SK-N-SH (cell line): ENCODE results near the gene SNX24. TPM values are rescaled to one million over a fixed set of nuclear protein-coding genes. Genes with fewer than 3 reads are reported as not detected.

Experiments
- CTCF ChIA-PET: fragments of 300-600, 350-600 bp; formaldehyde crosslinking; extraction: SDS; loops from one replicate; lab custom pipeline; 2021; lab: Yijun Ruan, JAX
- POLR2A ChIA-PET: fragments of 350-600 bp; sonication (Branson Sonifier 250); formaldehyde crosslinking; extraction: SDS; loops from one replicate; lab custom pipeline; 2020; ENCODE audit warnings: antibody characterized with exemption, inconsistent platforms; lab: Yijun Ruan, JAX
- DNase-seq: peaks from one replicate; pipeline ENCODE4 v3.0.0; 2012
- H2AFZ ChIP-seq: fragments of 200-600 bp; sonication (generic); 2 replicates; pipeline ENCODE4 v1.8.1; 2016; ENCODE audit warnings: antibody characterized with exemption, mild to moderate bottlenecking, low read depth
- H3F3A ChIP-seq: fragments of 200-600 bp; sonication (generic); replicated peaks from 2 replicates; pipeline ENCODE3; 2016; ENCODE audit warnings: antibody characterized with exemption, mild to moderate bottlenecking; ENCODE audit not compliant: insufficient read depth
- H3K27ac ChIP-seq, 2 experiments: fragments of 200-500 bp in 1 of 2; fragments of 200-600 bp in 1 of 2; sonication (Bioruptor generic) in 1 of 2; sonication (generic), shearing (Covaris generic) in 1 of 2; 2 replicates each; pipeline versions ENCODE4 v1.5.1 to v1.6.1; 2014 to 2016; ENCODE audit warnings: low read depth in 2 of 2, inconsistent platforms in 1 of 2, low read length in 1 of 2, mild to moderate bottlenecking in 1 of 2, mixed read lengths in 1 of 2
- H3K27me3 ChIP-seq: fragments of 200-600 bp; sonication (generic), shearing (Covaris generic); 2 replicates; pipeline ENCODE4 v1.6.1; 2016; ENCODE audit warnings: mixed run types; ENCODE audit not compliant: insufficient read depth
- H3K36me3 ChIP-seq, 2 experiments: fragments of 200-500 bp in 1 of 2; fragments of 200-600 bp in 1 of 2; sonication (Bioruptor generic) in 1 of 2; sonication (generic) in 1 of 2; replicated peaks in 1 of 2; 2 replicates each; pipeline versions ENCODE3 to v1.5.1; 2014 to 2016; ENCODE audit warnings: low read length in 1 of 2, mild to moderate bottlenecking in 1 of 2; ENCODE audit not compliant: insufficient read depth in 2 of 2, control insufficient read depth in 1 of 2
- H3K4me1 ChIP-seq, 2 experiments: fragments of 200-500 bp in 1 of 2; fragments of 200-600 bp in 1 of 2; sonication (Bioruptor generic) in 1 of 2; sonication (generic), shearing (Covaris generic) in 1 of 2; 2 replicates each; pipeline versions ENCODE4 v1.5.1 to v1.6.1; 2014 to 2016; ENCODE audit warnings: low read depth in 1 of 2, low read length in 1 of 2, mixed run types in 1 of 2; ENCODE audit not compliant: insufficient read depth in 2 of 2, control insufficient read depth in 1 of 2
- H3K4me2 ChIP-seq: fragments of 200-600 bp; sonication (generic), shearing (Covaris generic); 2 replicates; pipeline ENCODE4 v1.6.1; 2017; ENCODE audit warnings: mixed run types
- H3K4me3 ChIP-seq, 2 experiments: fragments of 200-500 bp in 1 of 2; fragments of 200-600 bp in 1 of 2; sonication (Bioruptor generic) in 1 of 2; sonication (generic), shearing (Covaris generic) in 1 of 2; 2 replicates each; pipeline versions ENCODE4 v1.5.1 to v1.8.1; 2014 to 2016; ENCODE audit warnings: low read depth in 2 of 2, inconsistent platforms in 1 of 2, low read length in 1 of 2, mild to moderate bottlenecking in 1 of 2, mixed read lengths in 1 of 2, moderate library complexity in 1 of 2
- H3K79me2 ChIP-seq: fragments of 200-600 bp; sonication (generic); 2 replicates; pipeline ENCODE4 v1.8.1; 2017; ENCODE audit warnings: mild to moderate bottlenecking; ENCODE audit not compliant: insufficient read depth
- H3K9ac ChIP-seq: fragments of 200-600 bp; sonication (generic); 2 replicates; pipeline ENCODE4 v1.6.1; 2017; ENCODE audit warnings: mixed run types
- H3K9me2 ChIP-seq: fragments of 200-600 bp; sonication (generic); 2 replicates; pipeline ENCODE4 v1.6.1; 2017; ENCODE audit warnings: mixed run types
- H3K9me3 ChIP-seq: fragments of 200-600 bp; sonication (generic); 2 replicates; pipeline ENCODE4 v1.6.1; 2017; ENCODE audit warnings: mixed run types, mild to moderate bottlenecking, moderate library complexity
- H4K20me1 ChIP-seq: fragments of 200-600 bp; sonication (generic); 2 replicates; pipeline ENCODE4 v1.6.1; 2017; ENCODE audit warnings: mild to moderate bottlenecking, mixed run types; ENCODE audit not compliant: insufficient read depth
- EP300 ChIP-seq, 2 experiments: IDR thresholded peaks; 2 replicates each; pipeline versions ENCODE4 v1.4.0 to v1.6.1; 2012; ENCODE audit warnings: borderline replicate concordance in 1 of 2, low read depth in 1 of 2, low read length in 1 of 2
- EZH2phosphoT487 ChIP-seq: fragments of 200-600 bp; sonication (generic); IDR thresholded peaks from 2 replicates; pipeline ENCODE4 v1.6.1; 2017; ENCODE audit warnings: low read depth, mixed run types, mild to moderate bottlenecking, antibody characterized with exemption, moderate library complexity, borderline replicate concordance
- GABPA ChIP-seq: IDR thresholded peaks from 2 replicates; pipeline ENCODE4 v1.4.0; 2012; ENCODE audit warnings: low read depth, mild to moderate bottlenecking
- GATA2 ChIP-seq: sonication (generic); formaldehyde crosslinking; IDR thresholded peaks from 2 replicates; pipeline ENCODE4 v1.5.0; 2020; ENCODE audit warnings: mild to moderate bottlenecking, missing genetic modification reagents
- POLR2AphosphoS5 ChIP-seq: IDR thresholded peaks from 2 replicates; pipeline ENCODE4 v1.6.1; 2012; ENCODE audit warnings: low read depth, low read length
- RAD21 ChIP-seq: IDR thresholded peaks from 2 replicates; pipeline ENCODE4 v1.6.1; 2012; ENCODE audit warnings: mild to moderate bottlenecking, low read length
- RCOR1 ChIP-seq: fragments of 150-350 bp; IDR thresholded peaks from 2 replicates; pipeline ENCODE4 v1.6.1; 2017; ENCODE audit warnings: antibody characterized with exemption, low read length
- RXRA ChIP-seq: IDR thresholded peaks from 2 replicates; pipeline ENCODE4 v1.4.0; 2012; ENCODE audit warnings: low read depth, mild to moderate bottlenecking, borderline replicate concordance
- SIN3A ChIP-seq: IDR thresholded peaks from 2 replicates; pipeline ENCODE4 v1.6.1; 2012; ENCODE audit warnings: low read depth, mild to moderate bottlenecking, low read length, moderate library complexity, borderline replicate concordance
- SMC3 ChIP-seq: IDR thresholded peaks from 2 replicates; pipeline ENCODE4 v1.6.1; 2012; ENCODE audit warnings: low read depth, low read length, improper control_type of control experiment
- ZBTB33 ChIP-seq: IDR thresholded peaks from 2 replicates; pipeline ENCODE4 v1.4.0; 2012; ENCODE audit warnings: low read depth, borderline replicate concordance
- WGBS: methylation state at CpG from one replicate; pipeline ENCODE4 v1.1.6; 2017; ENCODE audit warnings: low lambda C conversion rate; 5-methylcytosine and 5-hydroxymethylcytosine counted together
- polyA plus RNA-seq, 3 experiments: library from polyadenylated mRNA; depleted of rRNA; stranded (reverse); fragments of >200 nt; gene quantifications; 2 replicates each; pipeline ENCODE4 v1.2.3, GENCODE V29; 2012
- TF ChIP-seq, protein P1 (sequence below): fragments of 150-350 bp; IDR thresholded peaks from 2 replicates; pipeline ENCODE4 v1.6.1; 2016; ENCODE audit warnings: mild to moderate bottlenecking, low read depth, low read length
- TF ChIP-seq, protein P2 (sequence below): fragments of 150-350 bp; IDR thresholded peaks from 2 replicates; pipeline ENCODE4 v1.6.1; 2017; ENCODE audit warnings: antibody characterized with exemption, low read length, low read depth, borderline replicate concordance

The SNX24 gene
- polyA plus RNA-seq, 1 of the 3 experiments (the other 2 are of a cell fraction): 8.2 TPM

- WGBS: 97% methylated on average over 6 of the region's 6 CpGs
- Histone ChIP-seq H3K27ac (peak overlapping the region in 1 of 2 experiments; percentile 79; a peak in 1 of 4 replicates), H3K4me2 (no peak overlapping the region), H3K79me2 (peaks cover 7% of the 10 kb centered on the region; the same call in 1 of the 2 replicates), H3K36me3 (no peaks in the 10 kb centered on the region), H3K4me1 (peaks cover 4 to 11% of the 10 kb centered on the region in 2 experiments; a peak in 3 of 4 replicates), H3K9ac (no peak overlapping the region), H3K9me3 (no peaks in the 10 kb centered on the region), H3K4me3 (no peak overlapping the region), H3K9me2 (no peaks in the 10 kb centered on the region), H2AFZ (no peak overlapping the region), H3K27me3 (no peaks in the 10 kb centered on the region), H4K20me1 (no peaks in the 10 kb centered on the region), H3F3A (peaks cover 21% of the 10 kb centered on the region)
- ChIA-PET CTCF (no interaction called here), POLR2A (no interaction called here)
- TF ChIP-seq SMC3 (no peak), GABPA (no peak), RXRA (no peak), RAD21 (no peak), POLR2AphosphoS5 (no peak), EP300 (IDR thresholded peaks at IDR 0.05; ENCODE audit: borderline replicate concordance in 1 of 2, low read depth in 1 of 2, low read length in 1 of 2) (no peak), SIN3A (no peak), GATA2 (CRISPR knock-in tag) (no peak), ZBTB33 (no peak), RCOR1 (no peak)
- TF ChIP-seq, protein P1, sequence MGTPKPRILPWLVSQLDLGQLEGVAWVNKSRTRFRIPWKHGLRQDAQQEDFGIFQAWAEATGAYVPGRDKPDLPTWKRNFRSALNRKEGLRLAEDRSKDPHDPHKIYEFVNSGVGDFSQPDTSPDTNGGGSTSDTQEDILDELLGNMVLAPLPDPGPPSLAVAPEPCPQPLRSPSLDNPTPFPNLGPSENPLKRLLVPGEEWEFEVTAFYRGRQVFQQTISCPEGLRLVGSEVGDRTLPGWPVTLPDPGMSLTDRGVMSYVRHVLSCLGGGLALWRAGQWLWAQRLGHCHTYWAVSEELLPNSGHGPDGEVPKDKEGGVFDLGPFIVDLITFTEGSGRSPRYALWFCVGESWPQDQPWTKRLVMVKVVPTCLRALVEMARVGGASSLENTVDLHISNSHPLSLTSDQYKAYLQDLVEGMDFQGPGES: no peak
- DNase-seq: no peak
These were observed 62.7 kb downstream of the SNX24 start for GRCh38 chr5:122908108-122908507.

DNA sequence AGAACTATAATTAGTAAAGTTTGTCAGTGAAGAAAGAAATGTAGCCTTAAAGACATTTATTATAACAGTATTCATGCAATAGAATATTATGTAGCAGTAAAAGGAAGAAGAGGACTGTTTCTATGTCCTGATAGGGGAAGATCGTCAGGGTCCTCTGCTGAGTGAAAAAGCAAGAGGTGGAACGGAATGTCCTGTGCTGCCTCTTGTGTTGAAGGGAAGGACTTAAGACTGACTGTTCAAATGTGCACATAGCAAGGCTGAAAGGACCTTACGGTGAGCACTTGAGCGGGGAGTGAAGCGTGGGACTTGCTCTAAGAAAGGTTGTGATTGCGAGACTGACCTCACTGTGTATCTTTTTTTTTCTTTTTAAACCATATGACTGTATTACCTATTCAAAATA is 63.2 kb downstream of the SNX24 start:
- no peak for DNase-seq
- Histone ChIP-seq H3K9ac (no peak overlapping the region), H4K20me1 (no peaks in the 10 kb centered on the region), H3F3A (peaks cover 21% of the 10 kb centered on the region), H3K9me2 (no peaks in the 10 kb centered on the region), H3K9me3 (no peaks in the 10 kb centered on the region), H3K27me3 (no peaks in the 10 kb centered on the region), H3K4me1 (peaks cover 4 to 11% of the 10 kb centered on the region in 2 experiments; a peak in 3 of 4 replicates), H2AFZ (no peak overlapping the region), H3K4me3 (no peak overlapping the region), H3K79me2 (peaks cover 7% of the 10 kb centered on the region; the same call in 1 of the 2 replicates), H3K4me2 (no peak overlapping the region), H3K36me3 (no peaks in the 10 kb centered on the region), H3K27ac (no peak overlapping the region)
- ChIA-PET CTCF (no interaction called here), POLR2A (no interaction called here)
- TF ChIP-seq, protein P2, sequence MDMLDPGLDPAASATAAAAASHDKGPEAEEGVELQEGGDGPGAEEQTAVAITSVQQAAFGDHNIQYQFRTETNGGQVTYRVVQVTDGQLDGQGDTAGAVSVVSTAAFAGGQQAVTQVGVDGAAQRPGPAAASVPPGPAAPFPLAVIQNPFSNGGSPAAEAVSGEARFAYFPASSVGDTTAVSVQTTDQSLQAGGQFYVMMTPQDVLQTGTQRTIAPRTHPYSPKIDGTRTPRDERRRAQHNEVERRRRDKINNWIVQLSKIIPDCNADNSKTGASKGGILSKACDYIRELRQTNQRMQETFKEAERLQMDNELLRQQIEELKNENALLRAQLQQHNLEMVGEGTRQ: no peak
- no peak for TF ChIP-seq EZH2phosphoT487
- 95% methylated on average over 6 of the region's 6 CpGs for WGBS
